Right lobe of liver (tissue), 6 donors: ENCODE measurements around the gene GCAT. TPM values are rescaled to one million over a fixed set of nuclear protein-coding genes. Genes with fewer than 3 reads are reported as not detected.
A peak's percentile ranks its signal among the peaks of the same experiment; 100 is the strongest.

ENCODE experiments used
- ATAC-seq, 4 donors: fragments of 200-7000 bp; cut with Tn5 transposase; one replicate each; pipeline ENCODE4 v1.9.1; 2020; ENCODE audit warnings: mild to moderate bottlenecking in 4 of 4, moderate library complexity in 4 of 4
- DNase-seq, 3 donors: peaks; one replicate each; pipeline ENCODE4 v3.0.0-alpha.2; 2020
- H3K27ac ChIP-seq, 3 donors: fragments of 200-600 bp; one replicate each; pipeline ENCODE4 v1.8.0; 2022
- H3K27me3 ChIP-seq, 2 donors: fragments of 200-600 bp; one replicate each; pipeline ENCODE4 v1.8.0; 2022
- H3K36me3 ChIP-seq, 4 donors: fragments of 200-600 bp; sonication (generic) in 1 of 4; one replicate each; pipeline versions ENCODE4 v1.5.1 to v1.8.0; 2017 to 2022; ENCODE audit warnings: control low read depth in 1 of 4
- H3K4me1 ChIP-seq, 4 donors: fragments of 200-600 bp; sonication (generic) in 1 of 4; one replicate each; pipeline versions ENCODE4 v1.5.1 to v1.8.0; 2017 to 2022; ENCODE audit warnings: control low read depth in 1 of 4
- H3K4me3 ChIP-seq, 3 donors: fragments of 200-600 bp; one replicate each; pipeline ENCODE4 v1.8.0; 2022
- H3K9me3 ChIP-seq, 4 donors: fragments of 200-600 bp; sonication (generic) in 1 of 4; one replicate each; pipeline versions ENCODE4 v1.5.1 to v1.8.0; 2017 to 2022; ENCODE audit warnings: control low read depth in 1 of 4
- POLR2A ChIP-seq: fragments of 450-650 bp; IDR thresholded peaks from one replicate; pipeline ENCODE4 v1.6.1; 2017; ENCODE audit warnings: antibody characterized with exemption, mild to moderate bottlenecking
- WGBS: methylation state at CpG from one replicate; pipeline ENCODE4 v1.1.6; 2018; ENCODE audit warnings: low coverage, low lambda C conversion rate; ENCODE audit not compliant: insufficient coverage; ENCODE audit errors: missing lambda C conversion rate; 5-methylcytosine and 5-hydroxymethylcytosine counted together
- intact Hi-C, 2 donors: fragments of 100-400 bp; cut with DNase I; formaldehyde crosslinking; loops; one replicate each; pipeline versions ENCODE4 v1.11.2 to v1.14.1; 2022
- total RNA-seq, 6 experiments: library from RNA; depleted of rRNA in 2 of 6; stranded (reverse); fragments of >200 nt in 2 of 6; fragmentation: NEBNext Ultra II Directional in 3 of 6; extraction: Animal tissue kit (Norgen Biotek cat#: 25700) in 3 of 6; gene quantifications; one replicate each; pipeline versions ENCODE4 v1.1.0 to v1.2.4, GENCODE V29; 2016 to 2023
- TF ChIP-seq, protein P1 (sequence below), 4 donors: fragments of 200-600 bp in 3 of 4; fragments of 450-650 bp in 1 of 4; IDR thresholded peaks; one replicate each; pipeline versions ENCODE4 v1.5.1 to v1.8.0; 2016 to 2022; ENCODE audit warnings: antibody characterized with exemption in 4 of 4, mild to moderate bottlenecking in 2 of 4
- donor health status: DM: no; HTN: yes; CAD: no.
- donor health status: DM: no; HTN: no; CAD: no.
- donor health status: DM: no; HTN: no; CAD: no.
- donor health status: DM: no; HTN: yes; CAD: no.
- donor health status: DM: no; HTN: yes; CAD: no.

Gene GCAT
- total RNA-seq, 6 experiments from 2014 or later, result 21.9 to 43.0 (median 29.8) TPM

DNA sequence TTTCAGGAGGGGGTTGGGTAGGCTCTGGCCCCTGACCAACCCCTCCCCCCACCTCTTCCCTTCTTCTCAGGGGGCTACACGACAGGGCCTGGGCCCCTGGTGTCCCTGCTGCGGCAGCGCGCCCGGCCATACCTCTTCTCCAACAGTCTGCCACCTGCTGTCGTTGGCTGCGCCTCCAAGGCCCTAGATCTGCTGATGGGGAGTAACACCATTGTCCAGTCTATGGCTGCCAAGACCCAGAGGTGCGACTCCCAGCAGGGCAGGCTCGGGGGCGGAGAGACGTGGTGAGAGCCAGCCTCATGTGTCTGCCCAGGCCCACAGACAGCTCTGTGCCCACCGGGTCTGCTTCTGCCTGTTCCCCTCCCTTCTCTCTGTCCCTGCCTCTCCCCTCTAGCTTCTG lies 7.9 kb downstream of the GCAT start:
- H3K9me3 ChIP-seq, result no peaks in the 10 kb centered on the region
- no peak for ATAC-seq
- no peak for TF ChIP-seq POLR2A
- TF ChIP-seq, protein P1, sequence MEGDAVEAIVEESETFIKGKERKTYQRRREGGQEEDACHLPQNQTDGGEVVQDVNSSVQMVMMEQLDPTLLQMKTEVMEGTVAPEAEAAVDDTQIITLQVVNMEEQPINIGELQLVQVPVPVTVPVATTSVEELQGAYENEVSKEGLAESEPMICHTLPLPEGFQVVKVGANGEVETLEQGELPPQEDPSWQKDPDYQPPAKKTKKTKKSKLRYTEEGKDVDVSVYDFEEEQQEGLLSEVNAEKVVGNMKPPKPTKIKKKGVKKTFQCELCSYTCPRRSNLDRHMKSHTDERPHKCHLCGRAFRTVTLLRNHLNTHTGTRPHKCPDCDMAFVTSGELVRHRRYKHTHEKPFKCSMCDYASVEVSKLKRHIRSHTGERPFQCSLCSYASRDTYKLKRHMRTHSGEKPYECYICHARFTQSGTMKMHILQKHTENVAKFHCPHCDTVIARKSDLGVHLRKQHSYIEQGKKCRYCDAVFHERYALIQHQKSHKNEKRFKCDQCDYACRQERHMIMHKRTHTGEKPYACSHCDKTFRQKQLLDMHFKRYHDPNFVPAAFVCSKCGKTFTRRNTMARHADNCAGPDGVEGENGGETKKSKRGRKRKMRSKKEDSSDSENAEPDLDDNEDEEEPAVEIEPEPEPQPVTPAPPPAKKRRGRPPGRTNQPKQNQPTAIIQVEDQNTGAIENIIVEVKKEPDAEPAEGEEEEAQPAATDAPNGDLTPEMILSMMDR (IDR thresholded peaks at IDR 0.05), result no peak
- H3K27ac ChIP-seq, result no peak overlapping the region
- peaks cover 0 to 19% (median 0%) of the 10 kb centered on the region in 4 donors for H3K36me3 ChIP-seq
- H3K27me3 ChIP-seq, result no peaks in the 10 kb centered on the region
- 76% methylated on average over 5 of the region's 12 CpGs for WGBS
- intact Hi-C loops, result loop anchor here (5.0 kb wide), 1 partner anchor 47 kb away; no protein-coding TSS in a partner anchor
- no peak overlapping the region for H3K4me3 ChIP-seq
- peak in 1 of 3 donors; percentile 26 for DNase-seq
- H3K4me1 ChIP-seq, result peaks cover 0 to 34% (median 20%) of the 10 kb centered on the region in 4 donors

- TF ChIP-seq, protein P1 (IDR thresholded peaks at IDR 0.05), result no peak
- no peak for TF ChIP-seq POLR2A
- WGBS, result 53% methylated on average over 3 of the region's 23 CpGs
- ATAC-seq (peak; percentile 65 to 86 (median 79)), DNase-seq (peak; percentile 63 to 89 (median 87))
- Histone ChIP-seq H3K27ac (peak overlapping the region in 2 of 3 donors; percentile 57 to 62), H3K4me1 (peaks cover 0 to 34% (median 20%) of the 10 kb centered on the region in 4 donors), H3K27me3 (no peaks in the 10 kb centered on the region), H3K36me3 (peaks cover 0 to 19% (median 0%) of the 10 kb centered on the region in 4 donors), H3K9me3 (no peaks in the 10 kb centered on the region), H3K4me3 (no peak overlapping the region)
- intact Hi-C loops, result loop anchor here (5.0 kb wide), 1 partner anchor 46 kb away; no protein-coding TSS in a partner anchor
These were observed 8.9 kb downstream of the GCAT start for GRCh38 chr22:37816543-37817180.

GRCh38 chr22:37817705-37818408 lies 10.1 kb downstream of the GCAT start:
- H3K4me1 ChIP-seq, result peaks cover 0 to 34% (median 20%) of the 10 kb centered on the region in 4 donors
- ATAC-seq, result peak; percentile 82 to 86 (median 84)
- peaks cover 0 to 19% (median 0%) of the 10 kb centered on the region in 4 donors for H3K36me3 ChIP-seq
- H3K4me3 ChIP-seq, result peak overlapping the region; percentile 19 to 39 (median 23)
- intact Hi-C loops, result loop anchor here (5.0 kb wide), 1 partner anchor 44 kb away; no protein-coding TSS in a partner anchor
- no peaks in the 10 kb centered on the region for H3K9me3 ChIP-seq
- H3K27me3 ChIP-seq, result no peaks in the 10 kb centered on the region
- no peak overlapping the region for H3K27ac ChIP-seq
- 0% methylated on average over 14 of the region's 29 CpGs for WGBS
- TF ChIP-seq, protein P1 (IDR thresholded peaks at IDR 0.05), result peak; percentile 95 to 98 (median 96)
- TF ChIP-seq POLR2A, result no peak
- DNase-seq, result peak; percentile 82 to 84 (median 84)

DNA sequence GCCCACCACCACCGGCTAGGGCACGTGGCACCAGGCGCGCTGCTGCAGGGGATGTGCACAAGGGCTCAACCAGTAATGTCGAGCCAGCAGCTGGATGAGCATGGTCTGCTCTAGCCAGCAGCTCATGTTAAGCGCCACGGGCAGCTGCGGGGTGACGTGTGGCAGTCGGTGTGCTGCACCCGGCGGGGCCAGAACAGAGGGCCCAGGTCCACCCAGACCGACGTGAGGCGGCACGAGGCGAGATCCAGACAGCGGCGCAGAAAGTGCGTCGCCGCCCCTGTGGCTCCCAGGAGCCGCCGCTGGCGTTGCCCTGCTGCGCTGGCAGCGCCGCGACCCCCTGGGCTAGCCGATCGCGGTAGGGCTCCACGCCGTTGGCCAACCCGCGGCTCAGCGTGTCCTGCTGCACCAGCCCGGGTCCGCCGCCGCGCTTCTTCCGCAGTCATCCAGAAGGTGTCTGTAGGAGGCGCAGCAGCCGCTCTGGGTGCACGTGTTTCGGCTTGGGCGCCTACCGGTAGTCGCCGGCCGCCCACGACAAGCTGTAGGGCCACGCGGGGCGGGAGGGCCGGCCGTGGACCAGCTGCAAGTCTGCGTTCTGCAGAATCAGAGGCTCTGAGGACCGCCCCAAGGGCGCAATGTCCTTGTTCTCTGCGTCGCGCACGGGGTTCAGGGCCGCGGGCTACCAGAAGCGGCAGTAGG lies 10.8 kb downstream of the GCAT start:
- intact Hi-C loops, result loop anchor here (5.0 kb wide), 1 partner anchor 44 kb away; no protein-coding TSS in a partner anchor
- 5% methylated on average over 11 of the region's 68 CpGs for WGBS
- ATAC-seq, result peak; percentile 28 to 52 (median 43)
- Histone ChIP-seq H3K4me1 (peaks cover 0 to 34% (median 20%) of the 10 kb centered on the region in 4 donors), H3K4me3 (peak overlapping the region; percentile 4 to 26 (median 25)), H3K27ac (no peak overlapping the region), H3K9me3 (no peaks in the 10 kb centered on the region), H3K36me3 (peaks cover 0 to 14% (median 0%) of the 10 kb centered on the region in 4 donors), H3K27me3 (no peaks in the 10 kb centered on the region)
- peak; percentile 64 to 75 (median 75) for DNase-seq
- no peak for TF ChIP-seq POLR2A
- TF ChIP-seq, protein P1 (IDR thresholded peaks at IDR 0.05), result peak; percentile 25 to 50 (median 40)
